SKM-1 treated with dmso at 0.1 percent for 144 hours (cell line): ENCODE results near the gene ACTL7A.
"Not testable (repeated sequence)": the region's sequence is repeated elsewhere in the genome, so short reads cannot be mapped to it uniquely, and the experiment has no call there.

Experiments used
- DNase-seq: peaks from one replicate; lab custom pipeline; 2025; ENCODE audit not compliant: unreplicated experiment; lab: John Stamatoyannopoulos, UW

ACTL7A gene

DNA sequence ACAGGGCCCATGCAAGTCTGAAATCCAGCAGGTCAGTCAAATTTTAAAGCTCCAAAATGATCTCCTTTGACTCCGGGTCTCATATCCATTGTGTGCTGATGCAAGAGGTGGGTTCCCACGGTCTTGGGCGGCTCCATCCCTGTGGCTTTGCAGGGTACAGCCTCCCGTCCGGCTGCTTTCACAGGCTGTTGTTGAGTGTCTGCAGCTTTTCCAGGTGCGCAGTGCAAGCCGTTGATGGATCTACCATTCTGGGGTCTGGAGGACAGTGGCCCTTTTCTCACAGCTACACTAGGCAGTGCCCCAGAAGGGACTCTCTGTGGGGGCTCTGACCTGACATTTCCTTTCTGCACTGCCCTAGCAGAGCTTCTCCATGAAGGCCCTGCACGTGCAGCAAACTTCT lies 13.8 kb upstream of the ACTL7A start:
- not testable (repeated sequence) for DNase-seq

DNA sequence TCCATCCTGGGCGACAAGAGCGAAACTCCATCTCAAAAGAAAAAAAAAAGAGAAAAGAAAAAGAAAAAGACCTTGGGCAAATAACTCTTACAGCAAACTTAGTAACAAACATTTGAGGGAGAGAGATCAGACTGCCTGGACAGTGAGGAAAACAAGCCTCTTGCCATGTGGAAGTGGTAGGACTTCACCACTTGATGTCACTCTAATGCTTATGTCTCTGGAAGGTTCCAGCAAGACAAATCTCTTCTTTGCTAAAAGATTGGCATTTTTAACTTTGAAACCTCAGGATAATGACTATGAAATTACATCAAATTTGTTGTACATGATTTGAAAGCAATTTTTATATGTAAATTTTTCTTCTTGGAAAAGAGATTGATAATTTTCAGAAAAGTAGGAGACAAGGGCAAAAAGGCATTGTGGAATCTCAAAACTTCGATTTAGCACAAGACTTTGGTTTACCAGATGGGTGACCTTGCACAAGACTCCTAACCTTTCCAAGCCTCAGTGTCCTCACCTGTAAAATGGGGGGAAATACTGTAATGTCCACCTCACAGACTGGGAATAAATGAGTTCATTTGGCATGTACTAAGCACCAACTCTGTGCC lies 11.7 kb upstream of the ACTL7A start:
- DNase-seq: no peak

GRCh38 chr9:108851138-108851537 lies 10.9 kb upstream of the ACTL7A start:
- no peak for DNase-seq

GRCh38 chr9:108852079-108852478 lies 10.0 kb upstream of the ACTL7A start:
- no peak for DNase-seq

DNA sequence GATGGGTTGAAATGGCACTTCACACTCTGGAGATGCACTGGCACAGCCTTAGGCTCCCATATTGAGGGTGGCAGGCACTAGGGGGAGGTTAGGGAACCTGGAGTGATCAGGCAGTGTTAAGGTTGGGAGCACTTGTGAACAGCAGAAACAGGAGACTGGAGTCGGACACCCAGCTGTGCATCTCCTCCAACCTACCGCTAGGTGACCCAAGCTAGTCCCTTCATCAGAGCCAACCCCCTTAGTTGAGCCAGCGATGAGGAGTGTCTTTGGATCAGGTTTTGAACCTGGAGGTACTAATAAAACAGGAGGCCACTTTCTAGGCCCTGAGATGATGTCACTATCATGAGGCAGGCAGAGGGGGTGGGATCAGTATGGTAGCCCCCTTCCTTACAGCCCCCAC lies 8.0 kb upstream of the ACTL7A start:
- DNase-seq: no peak

- DNase-seq: no peak
Observed at GRCh38 chr9:108854641-108855528, 7.2 kb upstream of the ACTL7A start.

- no peak for DNase-seq
Observed at GRCh38 chr9:108855529-108855886, 6.6 kb upstream of the ACTL7A start.

GRCh38 chr9:108855888-108856287 lies 6.2 kb upstream of the ACTL7A start, which contains the start of gene ACTL7B:
ACTL7B (minus strand) TSS chr9:108855986; CDS start chr9:108855930, 56 bp downstream.
- DNase-seq: no peak

DNA sequence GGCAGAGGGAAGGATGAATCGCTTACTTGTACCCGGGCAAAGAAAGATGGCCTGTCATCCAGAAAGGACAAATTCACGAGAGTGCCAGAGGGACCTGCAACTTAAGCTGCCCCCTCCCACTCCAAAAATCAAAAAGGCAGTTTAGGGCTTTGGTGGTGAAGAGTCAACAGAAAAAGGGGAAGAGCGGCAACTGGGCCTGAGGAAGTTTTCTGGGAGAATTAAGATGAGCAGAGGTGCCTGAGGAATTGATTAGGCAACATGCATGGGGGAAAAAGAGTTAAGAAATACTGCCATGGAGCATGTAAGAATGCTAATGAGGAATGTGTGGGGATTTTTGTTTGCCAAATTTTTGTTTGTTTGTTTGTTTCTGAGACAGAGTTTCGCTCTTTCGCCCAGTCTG lies 4.5 kb upstream of the ACTL7A start:
- no peak for DNase-seq

- no peak for DNase-seq
Observed at GRCh38 chr9:108859459-108860114, 2.5 kb upstream of the ACTL7A start.

DNA sequence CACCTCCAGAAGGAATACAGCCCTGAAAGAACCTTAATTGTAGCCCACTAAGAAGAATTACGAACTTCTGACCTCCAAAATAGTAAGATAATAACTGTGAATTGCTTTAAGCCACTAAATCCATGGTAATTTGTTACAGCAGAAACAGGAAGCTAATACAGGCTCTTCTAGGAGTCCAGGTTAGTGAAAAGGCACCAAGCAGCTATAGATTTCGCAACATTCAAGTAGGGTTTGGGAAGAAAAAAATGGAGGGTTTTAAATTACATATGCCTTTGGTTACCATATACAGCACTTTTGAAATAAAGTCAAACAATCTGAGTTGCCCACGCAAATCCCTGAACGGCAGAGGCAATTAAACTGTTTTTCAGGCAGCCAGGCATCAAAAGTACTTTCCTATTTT lies 1.7 kb upstream of the ACTL7A start:
- no peak for DNase-seq

DNA sequence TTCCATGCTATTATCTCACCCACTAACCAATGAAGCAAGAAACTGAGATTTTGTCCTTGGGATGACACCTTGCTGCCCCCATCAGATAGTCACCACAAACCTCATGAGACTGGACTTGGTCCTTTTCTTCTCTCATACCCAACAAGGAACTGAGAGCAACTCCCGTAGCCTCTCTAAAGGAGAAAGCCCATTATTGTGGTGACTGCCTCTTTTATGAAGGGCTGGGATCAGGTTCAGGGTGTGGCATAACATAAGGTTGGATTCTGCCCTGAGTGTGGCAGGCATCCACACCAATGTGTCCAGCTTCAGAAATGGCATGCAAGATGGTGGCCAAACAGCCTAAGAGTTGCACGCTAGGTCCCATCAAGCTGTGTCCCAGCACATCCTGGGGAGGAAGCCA lies 1.3 kb upstream of the ACTL7A start:
- no peak for DNase-seq

GRCh38 chr9:108861464-108861863 lies 602 bp upstream of the ACTL7A start:
- no peak for DNase-seq

DNA sequence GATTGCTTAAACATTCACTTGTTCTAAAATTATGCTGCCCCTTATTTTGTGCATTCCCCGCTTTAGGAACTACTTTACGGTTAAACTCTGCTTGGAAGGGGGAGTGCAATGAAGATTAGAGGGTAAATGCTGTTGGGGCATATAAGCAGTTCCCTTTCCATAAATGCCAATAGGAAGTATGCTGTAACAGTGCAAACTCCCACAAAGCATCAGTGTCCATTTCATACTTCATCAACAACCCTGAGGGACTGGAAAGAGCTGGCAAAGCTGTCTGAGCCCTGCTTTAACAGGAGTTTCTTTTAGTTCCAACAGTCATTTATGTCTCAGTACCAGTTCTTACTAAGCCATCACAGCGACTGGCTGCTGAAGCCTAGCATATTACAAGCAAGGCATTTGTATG lies 1.8 kb downstream of the ACTL7A start:
- no peak for DNase-seq

DNA sequence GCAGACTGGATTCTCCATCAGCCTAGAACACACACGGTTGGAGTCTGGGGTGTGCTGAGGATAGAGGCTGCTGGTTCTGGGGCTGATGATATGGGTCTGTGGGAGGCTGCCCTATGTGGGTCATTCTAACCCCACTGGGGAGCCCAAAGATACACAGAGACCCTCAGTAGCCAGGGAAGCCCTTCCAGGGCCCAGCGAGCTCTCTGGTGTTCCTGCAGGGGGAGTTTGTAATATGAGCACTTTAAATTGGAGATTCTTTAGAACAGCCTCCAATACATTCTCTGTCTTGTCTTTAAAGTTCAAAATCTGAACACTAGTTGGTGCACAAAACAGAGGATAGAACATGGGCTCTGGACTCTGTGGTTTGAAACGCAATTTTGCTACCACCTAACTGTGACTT lies 2.4 kb downstream of the ACTL7A start:
- no peak for DNase-seq

DNA sequence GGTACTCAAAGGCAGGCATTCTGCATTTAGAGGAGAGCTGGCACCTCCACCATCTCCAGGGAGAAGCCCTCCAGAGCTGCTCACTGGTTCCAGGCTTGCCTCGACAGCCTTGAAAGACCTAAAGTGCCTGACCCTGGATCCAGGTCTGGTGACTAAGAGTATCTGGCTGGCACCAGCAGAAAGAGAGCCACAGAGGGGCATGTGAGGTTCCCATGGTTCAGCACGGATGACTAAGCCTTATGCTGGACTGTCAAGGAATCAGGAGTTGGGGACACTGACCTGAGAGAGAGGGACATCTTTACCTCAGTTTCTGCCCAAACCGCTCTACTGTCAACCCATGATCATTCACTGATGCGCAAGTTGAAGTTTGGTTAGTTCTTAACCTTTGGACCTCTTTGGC lies 3.0 kb downstream of the ACTL7A start:
- DNase-seq: no peak

DNA sequence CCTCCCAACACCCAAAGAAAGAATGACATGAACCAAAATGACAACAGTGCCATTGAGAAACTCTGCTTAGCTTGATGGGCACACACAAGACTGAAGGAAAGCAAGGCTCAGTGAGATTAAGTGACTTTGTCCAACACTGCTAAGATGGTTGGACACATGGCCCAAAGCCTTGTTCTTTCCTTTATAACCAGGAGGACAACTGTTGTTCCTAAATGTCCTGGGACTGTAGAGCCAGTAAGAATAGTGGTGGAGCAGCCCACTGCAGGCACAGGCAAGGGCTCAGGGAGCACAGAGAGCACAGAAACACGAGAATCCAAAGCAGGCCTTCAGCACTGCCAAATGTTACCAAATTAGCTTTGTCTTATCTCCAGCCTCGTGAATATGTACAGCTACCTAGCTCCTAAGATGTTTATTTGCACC lies 3.9 kb downstream of the ACTL7A start:
- no peak for DNase-seq

GRCh38 chr9:108867116-108867515 lies 5.0 kb downstream of the ACTL7A start:
- no peak for DNase-seq

GRCh38 chr9:108867829-108868228 lies 5.8 kb downstream of the ACTL7A start:
- DNase-seq: no peak

GRCh38 chr9:108869092-108869725 lies 7.1 kb downstream of the ACTL7A start:
- no peak for DNase-seq

DNA sequence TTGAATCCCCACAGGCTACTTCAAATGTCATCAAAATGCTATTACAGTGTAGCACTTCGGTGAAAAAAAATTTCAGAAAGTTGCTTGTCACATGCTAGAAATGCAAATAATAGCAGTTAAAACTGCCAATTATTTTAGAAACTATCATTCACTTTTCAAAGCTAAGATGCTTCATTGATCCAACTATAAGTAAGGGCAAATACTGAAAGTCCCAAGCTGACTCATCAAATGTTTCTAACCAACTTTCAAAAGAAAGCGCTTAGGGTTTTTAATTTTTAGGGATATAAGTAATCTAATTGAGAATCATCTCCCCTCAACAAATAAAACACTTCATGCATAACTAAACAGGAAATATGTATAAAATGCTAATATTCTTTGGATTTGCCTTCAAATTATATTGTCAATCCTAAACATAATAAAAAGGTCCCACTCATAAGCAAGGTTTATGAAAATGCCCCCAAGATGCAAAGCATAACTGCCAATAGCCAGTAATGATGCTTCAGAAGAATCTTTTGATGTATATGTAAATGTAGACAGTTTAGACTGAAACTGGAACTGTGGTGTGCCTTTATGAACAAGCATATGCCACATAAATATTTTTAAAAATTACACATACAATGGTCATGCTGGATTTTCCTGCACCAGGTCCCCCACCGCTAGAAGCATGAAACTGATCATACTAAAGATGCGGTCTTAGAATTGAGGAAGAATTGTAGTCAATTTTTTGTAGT lies 12.2 kb downstream of the ACTL7A start:
- no peak for DNase-seq
